IPS-NIHi7 (cell line): ENCODE measurements around the gene IQGAP3.

Experiments used
- DNase-seq: peaks from one replicate; pipeline ENCODE4 v3.0.0; 2012; ENCODE audit warnings: mixed read lengths; ENCODE audit errors: extremely low spot score

Gene IQGAP3

DNA sequence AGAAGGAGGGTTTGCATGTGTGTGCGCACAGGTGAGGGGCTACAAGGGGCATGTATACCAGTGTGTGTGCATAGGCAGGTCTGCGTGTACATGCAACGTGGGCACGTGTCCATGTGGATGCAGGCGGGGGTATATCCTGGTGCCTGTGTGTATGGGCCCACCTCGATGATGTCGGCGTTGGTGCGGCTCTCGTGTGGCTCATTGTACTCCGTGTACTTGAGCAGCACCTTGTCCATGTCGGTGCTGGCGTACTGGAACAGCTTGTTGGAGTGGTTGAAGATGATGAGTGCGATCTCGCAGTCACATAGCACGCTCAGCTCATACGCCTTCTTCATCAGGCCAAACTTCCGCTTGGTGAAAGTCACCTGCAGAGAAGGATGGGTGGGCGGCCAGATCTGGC, 90.1 kb downstream of the IQGAP3 start:
- DNase-seq: no peak

DNA sequence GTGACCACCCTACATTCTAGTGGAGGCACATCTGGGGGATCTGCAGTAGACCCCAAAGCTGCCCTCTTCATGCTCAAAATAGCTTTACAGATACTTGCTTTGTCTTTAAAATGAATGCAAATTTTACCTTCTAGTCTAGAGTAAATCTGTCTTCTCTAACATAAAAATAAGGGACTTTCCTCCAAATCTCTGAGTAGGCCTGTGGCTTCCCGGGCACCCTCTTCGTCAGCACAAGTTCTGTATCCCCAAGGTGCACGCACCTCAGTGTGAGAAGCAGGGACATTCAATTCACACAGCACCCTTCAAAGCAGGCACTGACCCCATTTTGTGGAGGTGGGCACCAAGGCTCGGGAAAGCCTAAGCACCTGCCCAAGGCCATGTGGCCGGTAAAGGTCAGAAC, 90.8 kb downstream of the IQGAP3 start:
- DNase-seq: no peak

DNA sequence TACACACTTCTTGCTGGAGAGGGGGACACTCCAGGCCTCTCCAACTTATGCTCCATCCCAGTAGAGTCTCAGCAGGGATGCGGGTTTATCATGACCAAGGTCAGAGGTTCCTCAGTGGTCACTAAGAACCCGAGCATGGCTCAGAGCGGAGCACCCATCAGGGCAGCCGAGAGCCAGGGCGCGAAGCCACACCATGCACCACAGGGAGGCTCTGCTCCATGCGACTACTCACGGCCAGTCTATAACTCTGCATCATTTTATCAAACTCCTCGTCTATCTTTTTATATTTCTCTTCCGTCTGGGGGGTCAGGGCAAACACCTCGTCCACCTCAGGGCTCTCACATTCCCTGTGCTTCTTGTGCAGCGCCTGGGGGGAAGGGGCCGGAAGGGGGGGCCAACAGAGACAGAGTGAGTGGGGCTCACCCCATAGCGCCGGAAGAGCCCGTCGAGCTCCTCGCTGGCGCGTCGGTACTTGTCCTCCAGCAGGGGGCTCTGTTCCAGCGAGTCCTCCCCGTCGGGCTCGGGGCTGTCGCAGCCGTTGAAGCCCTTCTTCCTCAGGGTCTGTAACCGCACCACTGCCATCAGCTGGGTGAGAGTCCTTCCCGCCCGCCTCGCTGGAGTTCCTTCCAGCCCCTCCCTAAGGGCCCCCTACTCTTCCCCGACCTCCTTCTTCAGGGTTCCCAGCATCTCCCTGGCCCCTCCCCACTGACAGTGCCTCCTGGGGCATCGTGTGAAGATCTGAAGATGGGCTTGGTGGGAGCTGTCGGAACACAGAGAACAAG, 91.8 kb downstream of the IQGAP3 start:
- DNase-seq: peak; percentile 90

DNA sequence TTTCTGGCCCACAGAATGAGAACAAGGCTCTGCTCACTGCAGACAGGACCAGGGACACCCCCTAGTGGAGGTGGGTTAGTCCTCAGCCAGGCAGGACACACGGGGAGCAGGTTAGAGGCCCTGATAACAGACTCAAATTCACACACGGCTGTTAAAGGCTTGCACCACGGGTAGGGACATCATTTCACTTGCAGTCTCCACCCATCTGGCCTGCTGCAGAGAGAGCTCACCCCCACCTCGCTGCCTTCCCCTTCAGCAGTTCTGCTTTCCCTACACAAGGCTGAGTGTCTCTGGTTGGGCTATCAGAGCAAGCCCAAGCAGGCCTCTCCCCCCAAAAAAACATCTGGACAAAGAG, 92.4 kb downstream of the IQGAP3 start:
- DNase-seq: peak; percentile 51

DNA sequence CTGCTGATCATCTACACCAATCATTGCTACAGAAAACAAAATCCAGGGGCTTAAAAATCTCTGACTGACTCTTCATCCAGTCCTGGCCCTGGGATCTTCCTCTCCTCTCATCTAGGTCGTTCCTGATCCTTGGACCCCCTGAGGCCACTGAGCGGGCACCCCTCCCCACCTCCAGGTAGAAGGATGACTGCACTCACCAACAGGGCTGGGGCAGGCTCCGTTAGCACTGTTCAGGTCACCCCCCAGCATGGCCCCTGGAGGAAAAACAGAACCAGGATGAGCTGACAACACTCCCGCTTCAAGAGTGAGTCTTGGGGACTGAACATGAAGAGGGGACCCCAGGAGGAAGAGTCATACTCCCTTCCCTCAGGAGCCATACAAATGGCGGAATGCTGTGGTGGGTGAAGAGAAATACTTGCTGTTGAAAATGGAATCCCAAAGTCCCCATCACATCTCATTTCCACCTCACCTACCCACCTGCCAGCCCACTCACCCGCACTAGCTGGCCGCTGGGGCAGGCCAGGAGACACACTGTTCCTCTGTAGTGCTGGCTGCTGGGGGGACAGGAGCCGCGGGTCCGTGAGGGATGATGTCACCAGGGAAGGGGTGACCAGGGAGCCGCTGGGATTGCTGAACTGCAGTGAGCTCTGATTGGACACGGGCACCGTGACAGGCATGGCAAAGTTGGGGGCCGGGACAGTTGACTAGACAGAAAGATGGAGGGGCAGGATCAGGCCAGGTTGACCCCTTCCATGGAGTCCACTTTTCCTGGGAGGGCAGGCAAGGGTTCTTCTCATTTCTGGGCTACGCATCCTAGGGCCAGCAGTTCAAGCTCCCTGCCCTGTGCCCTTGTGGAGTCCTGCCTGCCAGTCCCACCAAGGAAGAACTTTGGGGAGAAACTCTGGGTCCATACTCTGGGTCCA, 93.0 kb downstream of the IQGAP3 start:
- DNase-seq: no peak

DNA sequence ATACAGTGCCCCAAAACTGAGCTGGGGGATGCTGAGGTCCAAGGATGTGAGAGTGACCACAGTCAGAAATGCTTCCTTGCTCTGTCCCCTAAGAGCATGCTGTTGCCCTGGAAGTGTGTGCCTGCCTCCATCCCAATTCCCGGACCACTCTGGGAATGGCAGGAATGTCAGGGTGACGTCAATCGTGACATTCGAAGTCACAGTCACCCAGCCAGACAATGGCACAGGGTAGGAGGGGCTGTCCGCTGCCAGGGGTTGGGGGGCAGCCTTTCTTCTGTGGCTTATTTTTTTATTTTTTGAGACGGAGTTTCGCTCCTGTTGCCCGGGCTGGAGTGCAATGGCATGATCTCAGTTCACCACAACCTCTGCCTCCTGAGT, 94.1 kb downstream of the IQGAP3 start:
- DNase-seq: no peak

DNA sequence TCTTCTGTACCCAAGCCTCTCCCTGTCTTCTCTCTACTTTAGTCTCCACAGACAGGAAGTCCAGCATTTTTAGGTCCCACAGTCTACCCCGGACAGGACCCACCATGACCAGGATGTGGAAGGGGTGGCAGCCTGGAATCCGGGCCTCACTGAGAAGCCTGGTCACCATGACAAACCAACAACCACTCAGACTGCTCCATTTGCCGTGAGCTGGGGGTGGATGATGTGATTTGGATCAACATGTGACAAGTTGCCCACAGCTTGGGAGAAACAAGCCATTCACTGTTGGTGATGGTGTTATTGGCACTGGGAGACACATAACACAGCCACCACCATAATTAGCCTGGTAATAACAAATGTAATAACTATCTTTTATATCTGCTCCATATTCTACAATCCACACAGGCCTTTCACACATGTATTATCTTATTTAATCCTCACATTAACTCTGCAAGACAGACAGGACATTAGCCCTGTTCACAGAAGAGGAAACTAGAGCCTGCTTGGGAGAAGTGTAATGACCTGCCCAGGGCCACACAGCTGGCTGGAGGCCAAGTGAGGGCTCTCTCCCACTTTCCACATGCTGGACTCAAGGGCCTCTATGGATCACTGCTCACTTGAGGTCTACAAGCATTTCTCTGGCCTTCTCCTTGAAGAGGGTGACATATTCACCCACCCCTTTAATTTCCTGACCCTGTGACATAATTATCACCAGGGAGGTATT, 94.7 kb downstream of the IQGAP3 start:
- DNase-seq: no peak

DNA sequence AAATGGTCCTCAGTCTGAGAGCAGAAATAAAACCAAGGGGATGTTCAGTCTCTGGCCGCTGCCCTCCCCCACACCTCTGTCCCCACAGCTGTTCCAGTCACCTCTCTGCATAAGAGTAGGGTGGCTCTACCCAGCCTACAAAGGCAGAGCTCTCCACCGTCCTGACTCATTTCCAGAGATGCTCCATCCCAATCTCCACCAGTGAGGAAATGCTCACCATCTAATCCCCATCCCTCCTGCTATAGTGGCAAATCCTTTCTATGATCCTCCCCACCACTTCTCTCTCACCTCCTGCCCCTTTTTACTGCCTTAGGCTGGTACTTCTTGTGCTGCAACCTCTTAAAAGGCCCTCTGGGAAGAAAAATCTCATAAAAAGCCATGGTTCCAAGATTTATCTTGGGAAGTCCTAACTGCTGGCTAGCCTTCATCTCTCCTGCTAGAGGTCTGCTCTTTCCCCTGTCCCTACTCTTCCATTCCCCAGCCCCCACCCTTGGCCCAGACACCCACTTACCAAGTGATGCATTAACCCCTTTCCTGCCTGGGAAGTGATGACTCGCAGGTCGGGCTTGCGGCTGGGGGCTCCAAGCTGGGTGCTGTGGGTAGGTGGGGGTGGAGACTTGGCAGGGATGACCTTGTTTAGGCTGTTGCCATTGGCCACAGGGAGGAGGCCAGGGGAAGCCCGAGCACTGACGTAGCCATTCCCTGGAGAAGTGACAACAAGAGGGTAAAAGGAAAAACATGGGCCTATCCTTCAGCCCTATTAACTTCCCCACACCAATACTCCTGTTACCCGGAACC, 95.7 kb downstream of the IQGAP3 start:
- peak; percentile 64 for DNase-seq

DNA sequence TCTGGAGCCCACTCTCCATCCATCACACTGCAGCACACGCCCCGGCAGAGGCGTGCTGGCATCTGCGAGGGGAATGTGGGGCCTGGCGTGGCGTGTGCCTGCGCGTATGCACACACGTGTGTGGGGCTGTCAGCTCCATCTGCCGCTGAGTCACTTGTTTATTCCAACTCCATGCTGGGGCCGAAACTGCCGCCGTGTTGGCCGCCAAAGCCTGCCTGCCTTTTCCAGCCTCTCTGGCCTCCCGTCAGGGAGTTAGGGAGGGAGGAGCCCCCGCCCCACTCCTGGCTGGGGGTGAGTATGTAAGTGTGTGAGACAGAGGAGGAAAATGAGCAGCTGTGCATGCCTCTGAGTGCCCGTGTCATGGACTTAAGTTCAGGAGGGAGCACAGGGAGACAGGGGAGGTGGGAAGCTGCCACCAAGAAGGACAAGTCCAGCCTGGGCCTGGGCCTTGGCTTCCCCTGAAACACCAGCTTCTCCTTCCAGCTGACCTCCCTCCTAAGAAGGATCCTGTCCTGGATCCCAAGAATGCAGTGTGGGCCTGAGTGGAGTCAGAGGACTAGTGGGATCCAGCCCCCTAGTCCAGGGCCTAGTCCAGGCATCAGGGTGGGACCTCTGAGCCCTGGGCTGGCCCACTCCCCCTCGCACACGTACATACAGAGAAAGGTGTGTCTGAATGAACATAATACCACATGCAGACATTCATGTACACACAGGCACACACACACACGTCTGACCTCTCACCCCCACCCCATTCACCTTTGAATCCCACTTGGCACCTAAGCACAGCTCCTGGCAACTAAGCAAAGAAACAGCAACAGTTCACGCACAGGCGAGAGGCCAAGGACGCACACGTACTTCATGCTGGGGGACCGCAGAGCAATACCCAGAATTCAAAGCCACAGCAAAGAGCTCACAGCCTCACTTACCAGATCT, 96.5 kb downstream of the IQGAP3 start:
- no peak for DNase-seq
